ENCODE data around the gene AKR1B1.

DNA sequence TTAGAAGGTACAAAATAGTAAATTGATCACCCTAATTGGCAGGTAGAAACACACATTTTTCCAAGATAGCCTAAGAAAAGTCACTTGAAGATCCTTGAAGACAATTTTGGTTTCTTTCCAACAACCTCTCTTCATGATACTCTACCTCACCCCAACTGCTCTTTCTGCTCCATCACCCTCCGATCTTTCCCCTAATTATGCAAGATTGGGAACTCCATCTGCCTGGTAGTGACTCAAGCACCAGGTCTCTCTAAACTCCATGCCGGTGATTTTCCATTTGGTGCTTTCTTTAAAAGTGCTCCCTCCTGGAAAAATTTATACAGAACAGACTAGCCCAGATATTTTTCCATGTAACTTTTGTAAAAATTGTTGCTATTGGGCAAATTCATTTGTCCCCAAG is 1.1 kb upstream of the AKR1B1 start:
- TF ChIP-seq CTCF (IDR thresholded peaks at IDR 0.05): no peak
- TF ChIP-seq POLR2A (IDR thresholded peaks at IDR 0.05; ENCODE audit: low read depth): no peak
